ENCODE measurements around the gene GPRC5A.

GPRC5A gene

DNA sequence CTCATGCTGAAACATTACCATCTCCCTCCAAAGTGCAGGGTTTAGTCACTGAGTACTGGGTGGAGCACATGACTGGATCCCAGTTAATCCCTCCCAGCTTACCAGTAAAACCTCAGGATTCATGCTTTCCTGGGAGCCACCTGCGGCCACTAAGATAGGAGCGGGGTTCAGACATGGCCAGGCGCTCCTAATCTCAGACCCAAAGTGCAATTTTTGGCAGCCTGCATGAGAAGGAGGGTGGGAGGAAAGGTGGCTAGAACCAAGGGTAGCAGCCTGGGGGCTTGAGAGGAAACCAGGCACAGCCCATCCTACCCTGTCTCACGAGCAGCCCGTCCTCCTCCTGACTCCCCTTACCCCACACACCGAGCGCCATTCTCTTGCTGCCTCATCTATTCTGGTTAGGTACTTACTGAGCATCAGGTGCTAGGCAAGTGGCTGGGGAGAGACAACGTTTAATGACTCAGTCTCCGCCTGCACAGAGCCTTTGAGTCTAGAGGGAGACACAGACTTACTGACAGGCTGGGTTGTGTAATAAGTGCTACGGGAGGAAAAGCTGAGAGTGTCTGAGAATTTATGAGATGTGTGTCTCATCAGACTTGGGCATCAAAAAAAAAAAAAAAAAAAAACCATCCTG is 9.9 kb downstream of the GPRC5A start:
- peak; percentile 85 to 87 for DNase-seq

DNA sequence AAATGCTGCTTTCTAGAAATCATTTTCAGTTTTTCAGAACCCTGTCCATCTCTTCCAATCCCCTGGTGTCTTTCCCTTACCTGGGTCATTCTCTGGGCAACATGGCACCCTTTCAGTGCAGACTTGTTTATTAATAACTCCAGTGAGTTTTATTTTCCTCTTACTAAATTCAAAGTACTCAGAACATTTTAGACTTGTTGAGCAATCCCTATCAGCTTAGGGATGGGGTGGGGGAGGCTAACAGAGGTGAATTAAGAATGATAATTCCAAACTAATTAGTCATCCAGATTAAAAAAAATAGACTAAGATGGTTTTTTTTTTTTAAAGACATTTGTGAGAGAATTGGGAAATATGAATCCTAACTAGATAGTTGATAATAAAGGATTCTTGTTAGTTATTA is 10.7 kb downstream of the GPRC5A start:
- Histone ChIP-seq H3K9me3 (no peaks in the 10 kb centered on the region), H3K27ac (peak overlapping the region; percentile 86 to 88), H3K4me1 (peaks cover 0 to 72% (median 35%) of the 10 kb centered on the region in 4 donors), H3K4me3 (peak overlapping the region; percentile 31 to 41), H3K36me3 (no peaks in the 10 kb centered on the region), H3K27me3 (no peaks in the 10 kb centered on the region)
- TF ChIP-seq, protein P1, sequence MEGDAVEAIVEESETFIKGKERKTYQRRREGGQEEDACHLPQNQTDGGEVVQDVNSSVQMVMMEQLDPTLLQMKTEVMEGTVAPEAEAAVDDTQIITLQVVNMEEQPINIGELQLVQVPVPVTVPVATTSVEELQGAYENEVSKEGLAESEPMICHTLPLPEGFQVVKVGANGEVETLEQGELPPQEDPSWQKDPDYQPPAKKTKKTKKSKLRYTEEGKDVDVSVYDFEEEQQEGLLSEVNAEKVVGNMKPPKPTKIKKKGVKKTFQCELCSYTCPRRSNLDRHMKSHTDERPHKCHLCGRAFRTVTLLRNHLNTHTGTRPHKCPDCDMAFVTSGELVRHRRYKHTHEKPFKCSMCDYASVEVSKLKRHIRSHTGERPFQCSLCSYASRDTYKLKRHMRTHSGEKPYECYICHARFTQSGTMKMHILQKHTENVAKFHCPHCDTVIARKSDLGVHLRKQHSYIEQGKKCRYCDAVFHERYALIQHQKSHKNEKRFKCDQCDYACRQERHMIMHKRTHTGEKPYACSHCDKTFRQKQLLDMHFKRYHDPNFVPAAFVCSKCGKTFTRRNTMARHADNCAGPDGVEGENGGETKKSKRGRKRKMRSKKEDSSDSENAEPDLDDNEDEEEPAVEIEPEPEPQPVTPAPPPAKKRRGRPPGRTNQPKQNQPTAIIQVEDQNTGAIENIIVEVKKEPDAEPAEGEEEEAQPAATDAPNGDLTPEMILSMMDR (IDR thresholded peaks at IDR 0.05), result no peak
- intact Hi-C loops (cut with DNase I; ENCODE audit: low total_unique reads), result no loop called here
- DNase-seq, result peak in 1 of 2 donors; percentile 48

More for the DNA sequence above, 9.9 kb downstream of the GPRC5A start:
- H3K4me1 ChIP-seq, result peaks cover 0 to 80% (median 35%) of the 10 kb centered on the region in 4 donors
- H3K27me3 ChIP-seq, result no peaks in the 10 kb centered on the region
- intact Hi-C loops (cut with DNase I; ENCODE audit: low total_unique reads), result no loop called here
- H3K36me3 ChIP-seq, result no peaks in the 10 kb centered on the region
- H3K4me3 ChIP-seq, result peak overlapping the region; percentile 17 to 41
- H3K9me3 ChIP-seq, result no peaks in the 10 kb centered on the region
- TF ChIP-seq, protein P1 (IDR thresholded peaks at IDR 0.05), result no peak
- H3K27ac ChIP-seq, result peak overlapping the region; percentile 86 to 88

DNA sequence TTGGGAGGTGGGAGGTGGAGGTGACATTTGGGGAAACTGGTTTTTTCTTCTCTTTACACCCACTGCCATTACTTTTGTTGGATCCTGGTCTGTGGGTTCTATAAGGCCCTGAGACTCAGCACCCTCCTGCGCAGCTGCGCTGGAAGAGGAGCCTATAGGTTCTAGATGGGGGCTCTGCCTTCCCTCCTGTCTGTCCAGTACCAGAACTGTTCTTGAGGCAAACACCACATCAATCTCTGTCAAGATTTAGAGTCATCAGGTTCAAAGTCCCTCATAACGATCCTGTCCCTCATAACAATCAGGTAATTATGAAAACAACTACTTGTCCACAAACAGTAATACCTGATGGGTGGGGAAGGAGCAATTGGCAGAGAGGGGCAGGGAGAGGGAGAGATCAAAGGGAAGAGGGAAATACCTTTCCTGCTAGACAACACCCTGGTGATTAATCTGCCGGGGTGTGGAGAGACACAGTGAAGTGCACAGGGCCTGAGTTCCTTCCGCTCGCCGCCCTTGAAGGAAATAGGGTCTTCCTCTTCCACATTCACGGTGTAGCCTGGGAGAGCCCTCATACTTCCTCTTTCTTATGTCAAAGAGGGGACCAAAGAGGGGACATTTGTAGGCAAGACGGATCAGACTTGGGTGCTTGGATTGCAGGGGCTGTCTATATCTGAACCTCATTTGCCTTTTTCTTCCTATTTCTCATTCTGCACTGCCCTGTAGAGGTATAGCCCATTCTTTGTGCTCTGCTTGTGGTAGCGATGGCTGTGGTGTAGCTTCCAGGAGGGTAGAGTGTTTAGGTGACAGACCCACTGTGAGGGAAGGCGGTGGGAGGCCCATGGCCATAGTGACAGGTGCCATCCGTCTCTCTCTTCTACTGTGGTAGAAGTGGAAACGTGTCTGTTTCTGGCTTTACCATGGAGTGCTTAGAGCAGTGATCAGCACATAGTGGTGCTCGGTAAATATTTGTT is 12.6 kb downstream of the GPRC5A start:
- peak overlapping the region; percentile 86 to 88 for H3K27ac ChIP-seq

DNA sequence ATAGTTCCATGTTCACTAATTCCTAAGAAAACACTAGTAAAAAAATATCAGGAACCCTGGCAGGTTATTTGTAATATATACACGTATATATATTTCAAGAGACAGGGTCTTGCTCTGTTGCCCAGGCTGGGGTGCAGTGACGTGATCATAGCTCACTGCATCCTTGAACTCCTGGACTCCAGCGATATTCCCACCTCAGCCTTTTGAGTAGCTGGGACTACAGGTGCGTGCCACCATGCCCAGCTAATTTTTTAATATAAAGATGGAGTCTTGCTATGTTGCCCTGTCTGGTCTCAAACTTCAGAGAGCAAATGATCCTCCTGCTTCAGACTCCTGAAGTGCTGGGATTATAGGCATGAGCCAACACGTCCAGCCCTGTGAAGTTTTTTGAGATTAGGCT is 16.2 kb downstream of the GPRC5A start:
- DNase-seq, result peak in 1 of 2 donors; percentile 31
- H3K27ac ChIP-seq, result no peak overlapping the region
- no peaks in the 10 kb centered on the region for H3K27me3 ChIP-seq
- peaks cover 0 to 40% (median 20%) of the 10 kb centered on the region in 4 donors for H3K4me1 ChIP-seq
- no peaks in the 10 kb centered on the region for H3K9me3 ChIP-seq
- intact Hi-C loops (cut with DNase I; ENCODE audit: low total_unique reads), result no loop called here
- TF ChIP-seq, protein P1 (IDR thresholded peaks at IDR 0.05), result no peak
- no peak overlapping the region for H3K4me3 ChIP-seq
- peaks cover 5 to 21% (median 11%) of the 10 kb centered on the region in 3 donors for H3K36me3 ChIP-seq

More for the DNA sequence above, 12.6 kb downstream of the GPRC5A start:
- intact Hi-C loops (cut with DNase I; ENCODE audit: low total_unique reads), result no loop called here
- H3K4me3 ChIP-seq, result no peak overlapping the region
- peaks cover 0 to 59% (median 30%) of the 10 kb centered on the region in 4 donors for H3K4me1 ChIP-seq
- H3K36me3 ChIP-seq, result peaks cover 0 to 7% (median 7%) of the 10 kb centered on the region in 3 donors
- H3K27me3 ChIP-seq, result no peaks in the 10 kb centered on the region
- TF ChIP-seq, protein P1 (IDR thresholded peaks at IDR 0.05), result no peak
- H3K9me3 ChIP-seq, result no peaks in the 10 kb centered on the region
- peak in 1 of 2 donors; percentile 27 for DNase-seq

DNA sequence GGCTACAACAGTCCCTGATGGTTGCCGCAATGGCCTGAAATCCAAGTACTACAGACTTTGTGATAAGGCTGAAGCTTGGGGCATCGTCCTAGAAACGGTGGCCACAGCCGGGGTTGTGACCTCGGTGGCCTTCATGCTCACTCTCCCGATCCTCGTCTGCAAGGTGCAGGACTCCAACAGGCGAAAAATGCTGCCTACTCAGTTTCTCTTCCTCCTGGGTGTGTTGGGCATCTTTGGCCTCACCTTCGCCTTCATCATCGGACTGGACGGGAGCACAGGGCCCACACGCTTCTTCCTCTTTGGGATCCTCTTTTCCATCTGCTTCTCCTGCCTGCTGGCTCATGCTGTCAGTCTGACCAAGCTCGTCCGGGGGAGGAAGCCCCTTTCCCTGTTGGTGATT is 16.9 kb downstream of the GPRC5A start:
- Histone ChIP-seq H3K4me3 (no peak overlapping the region), H3K4me1 (peaks cover 0 to 33% (median 19%) of the 10 kb centered on the region in 4 donors), H3K27me3 (no peaks in the 10 kb centered on the region), H3K9me3 (no peaks in the 10 kb centered on the region), H3K36me3 (peaks cover 12 to 28% (median 18%) of the 10 kb centered on the region in 3 donors), H3K27ac (no peak overlapping the region)
- TF ChIP-seq, protein P1 (IDR thresholded peaks at IDR 0.05), result no peak
- intact Hi-C loops (cut with DNase I; ENCODE audit: low total_unique reads), result no loop called here
- DNase-seq, result peak in 1 of 2 donors; percentile 45

All from tibial artery (tissue), 4 donors.